OCI-LY1 (cell line): ENCODE measurements around the gene TMEM179B.

Experiments used
- H2AFZ ChIP-seq: fragments of 200-600 bp; sonication (generic), shearing (Covaris generic); 2 replicates; pipeline ENCODE4 v1.6.0; 2014; ENCODE audit warnings: antibody characterized with exemption, mild to moderate bottlenecking, low read length
- H3F3A ChIP-seq: fragments of 200-600 bp; sonication (generic), shearing (Covaris generic); 2 replicates; pipeline ENCODE4 v1.6.0; 2014; ENCODE audit warnings: mild to moderate bottlenecking, antibody characterized with exemption, low read length, moderate library complexity; ENCODE audit not compliant: insufficient read depth
- H3K27ac ChIP-seq: fragments of 200-600 bp; sonication (generic); 2 replicates; pipeline ENCODE4 v1.5.1; 2014; ENCODE audit warnings: low read length, mixed run types, mild to moderate bottlenecking, low read depth; ENCODE audit not compliant: poor library complexity, severe bottlenecking
- H3K27me3 ChIP-seq: fragments of 200-600 bp; sonication (generic); 2 replicates; pipeline ENCODE4 v1.6.0; 2014; ENCODE audit warnings: antibody characterized with exemption, mild to moderate bottlenecking, low read length, moderate library complexity; ENCODE audit not compliant: insufficient read depth
- H3K36me3 ChIP-seq: fragments of 200-600 bp; sonication (generic); 2 replicates; pipeline ENCODE4 v1.6.1; 2014; ENCODE audit warnings: mild to moderate bottlenecking, antibody characterized with exemption, low read length, moderate library complexity, mixed read lengths; ENCODE audit not compliant: insufficient read depth
- H3K4me1 ChIP-seq: fragments of 200-600 bp; sonication (generic); 2 replicates; pipeline ENCODE4 v1.5.1; 2014; ENCODE audit warnings: mild to moderate bottlenecking, low read length, moderate library complexity; ENCODE audit not compliant: insufficient read depth, severe bottlenecking
- H3K4me2 ChIP-seq: fragments of 200-600 bp; sonication (generic), shearing (Covaris generic); 2 replicates; pipeline ENCODE4 v1.6.1; 2014; ENCODE audit warnings: low read length
- H3K4me3 ChIP-seq: fragments of 200-600 bp; sonication (generic); 2 replicates; pipeline ENCODE4 v1.5.1; 2014; ENCODE audit warnings: low read length, low read depth, mild to moderate bottlenecking, mixed read lengths; ENCODE audit not compliant: poor library complexity, severe bottlenecking
- H3K79me2 ChIP-seq: fragments of 200-600 bp; shearing (Covaris generic); 2 replicates; pipeline ENCODE4 v1.6.1; 2016; ENCODE audit warnings: mixed run types, low read length, mixed read lengths; ENCODE audit not compliant: insufficient read depth
- H3K9ac ChIP-seq: fragments of 200-600 bp; sonication (generic), shearing (Covaris generic); 2 replicates; pipeline ENCODE4 v1.6.1; 2014; ENCODE audit warnings: mild to moderate bottlenecking, low read length, mixed read lengths
- H3K9me2 ChIP-seq: fragments of 200-600 bp; sonication (generic), shearing (Covaris generic); 2 replicates; pipeline ENCODE4 v1.6.1; 2014; ENCODE audit warnings: low read depth, mild to moderate bottlenecking, low read length, mixed read lengths
- H3K9me3 ChIP-seq: fragments of 200-600 bp; shearing (Covaris generic); 2 replicates; pipeline ENCODE4 v1.6.1; 2014; ENCODE audit warnings: low read length, mixed read lengths
- H4K20me1 ChIP-seq: fragments of 200-600 bp; sonication (generic), shearing (Covaris generic); 2 replicates; pipeline ENCODE4 v1.6.0; 2016; ENCODE audit warnings: mild to moderate bottlenecking, low read length; ENCODE audit not compliant: insufficient read depth
- CTCF ChIP-seq: fragments of 200-600 bp; sonication (generic), shearing (Covaris generic); IDR thresholded peaks from 2 replicates; pipeline ENCODE4 v1.5.1; 2017; ENCODE audit warnings: mild to moderate bottlenecking, antibody characterized with exemption, low read length, moderate library complexity, mixed read lengths
- EZH2 ChIP-seq: fragments of 200-600 bp; sonication (generic), shearing (Covaris generic); IDR thresholded peaks from 2 replicates; pipeline ENCODE4 v1.8.0; 2017; ENCODE audit warnings: borderline replicate concordance, mixed run types, mild to moderate bottlenecking, antibody characterized with exemption, low read length, moderate library complexity, mixed read lengths

TMEM179B gene

GRCh38 chr11:62789576-62789975, 2.4 kb downstream of the TMEM179B start:
- no peaks in the 10 kb centered on the region for H3F3A ChIP-seq

GRCh38 chr11:62791501-62792201, 4.4 kb downstream of the TMEM179B start, which contains the start of gene TMEM223:
Gene TMEM223, minus strand, starts transcription at chr11:62792006. Its CDS starts 12 bp downstream, at chr11:62791994.
- H3K79me2 ChIP-seq: peaks cover 11% of the 10 kb centered on the region; the same call in 1 of the 2 replicates

More at GRCh38 chr11:62789576-62789975, 2.4 kb downstream of the TMEM179B start:
- Histone ChIP-seq H3K4me3 (no peak overlapping the region), H3K4me1 (peaks cover 50% of the 10 kb centered on the region), H4K20me1 (no peaks in the 10 kb centered on the region), H3K4me2 (0 out of 2 replicates have a peak overlapping the region, but pooled peaks have one; percentile 19), H3K9me3 (no peaks in the 10 kb centered on the region), H3K36me3 (peaks cover 42% of the 10 kb centered on the region), H3K27me3 (no peaks in the 10 kb centered on the region), H3K79me2 (peaks cover 11% of the 10 kb centered on the region; the same call in 1 of the 2 replicates), H3K27ac (peak overlapping the region; percentile 6), H3K9me2 (no peaks in the 10 kb centered on the region), H3K9ac (peak overlapping the region; percentile 4; the same call in 1 of the 2 replicates), H2AFZ (no peak overlapping the region)
- TF ChIP-seq CTCF (no peak), EZH2 (no peak)

GRCh38 chr11:62792202-62792575, 5.0 kb downstream of the TMEM179B start:
- peak overlapping the region; percentile 85 for H3K4me3 ChIP-seq
- TF ChIP-seq CTCF: no peak
- TF ChIP-seq EZH2: no peak
- no peaks in the 10 kb centered on the region for H3K27me3 ChIP-seq
- H3K9me2 ChIP-seq: no peaks in the 10 kb centered on the region
- no peaks in the 10 kb centered on the region for H3F3A ChIP-seq
- H3K9me3 ChIP-seq: no peaks in the 10 kb centered on the region
- peaks cover 42% of the 10 kb centered on the region for H3K4me1 ChIP-seq
- peak overlapping the region; percentile 85; the same call in 1 of the 2 replicates for H3K9ac ChIP-seq
- peak overlapping the region; percentile 55 for H3K27ac ChIP-seq
- no peak overlapping the region for H2AFZ ChIP-seq
- H3K79me2 ChIP-seq: peaks cover 11% of the 10 kb centered on the region; the same call in 1 of the 2 replicates
- peaks cover 67% of the 10 kb centered on the region for H3K36me3 ChIP-seq
- H4K20me1 ChIP-seq: no peaks in the 10 kb centered on the region
- H3K4me2 ChIP-seq: peak overlapping the region; percentile 78

More at GRCh38 chr11:62791501-62792201, 4.4 kb downstream of the TMEM179B start, which contains the start of gene TMEM223:
- Histone ChIP-seq H3K36me3 (peaks cover 62% of the 10 kb centered on the region), H3K4me1 (peaks cover 42% of the 10 kb centered on the region), H3F3A (no peaks in the 10 kb centered on the region), H3K4me2 (peak within 1 kb of the TSS; percentile 78), H2AFZ (no peak within 1 kb of the TSS), H3K4me3 (peak within 1 kb of the TSS; percentile 85), H3K27me3 (no peaks in the 10 kb centered on the region), H3K9ac (peak within 1 kb of the TSS; percentile 85), H3K9me2 (no peaks in the 10 kb centered on the region), H4K20me1 (no peaks in the 10 kb centered on the region), H3K9me3 (no peaks in the 10 kb centered on the region), H3K27ac (peak within 1 kb of the TSS; percentile 55)
- TF ChIP-seq EZH2: no peak
- TF ChIP-seq CTCF: no peak
